ENCODE results near the gene ADK. TPM values are rescaled to one million over a fixed set of nuclear protein-coding genes. Genes with fewer than 3 reads are reported as not detected.

Gene ADK
- total RNA-seq, 3 donors from 2014 or later = 27.2 to 50.8 (median 40.0) TPM

DNA sequence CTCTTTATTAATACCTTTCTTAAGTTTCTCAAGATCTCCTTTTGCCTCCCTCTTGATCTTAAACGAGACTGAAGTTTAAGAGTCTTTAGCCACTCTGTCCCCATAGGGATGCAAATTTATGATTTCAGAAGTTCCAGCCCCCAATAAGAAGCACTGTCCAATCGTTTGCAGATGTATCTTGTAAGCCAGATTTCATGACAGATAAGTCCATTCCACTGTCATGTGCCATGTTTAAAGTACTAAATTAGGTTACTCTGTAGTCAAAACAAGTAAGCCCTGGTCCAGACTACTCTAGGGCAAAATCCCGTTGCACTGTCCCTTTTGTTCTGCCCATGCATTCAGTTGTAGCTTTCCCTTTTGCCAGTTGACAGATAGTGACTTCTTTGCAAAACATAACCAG, 518.2 kb downstream of the ADK start:
- no peaks in the 10 kb centered on the region for H3K36me3 ChIP-seq
- DNase-seq (ENCODE audit: low spot score in 2 of 2) = no peak
- H3K4me1 ChIP-seq = no peaks in the 10 kb centered on the region
- no peak overlapping the region for H3K4me3 ChIP-seq
- H3K9me3 ChIP-seq = peaks cover 8 to 11% of the 10 kb centered on the region in 2 donors
- H3K27me3 ChIP-seq = no peaks in the 10 kb centered on the region
- no peak for TF ChIP-seq POLR2AphosphoS5 (IDR thresholded peaks at IDR 0.05)
- TF ChIP-seq, protein P1, sequence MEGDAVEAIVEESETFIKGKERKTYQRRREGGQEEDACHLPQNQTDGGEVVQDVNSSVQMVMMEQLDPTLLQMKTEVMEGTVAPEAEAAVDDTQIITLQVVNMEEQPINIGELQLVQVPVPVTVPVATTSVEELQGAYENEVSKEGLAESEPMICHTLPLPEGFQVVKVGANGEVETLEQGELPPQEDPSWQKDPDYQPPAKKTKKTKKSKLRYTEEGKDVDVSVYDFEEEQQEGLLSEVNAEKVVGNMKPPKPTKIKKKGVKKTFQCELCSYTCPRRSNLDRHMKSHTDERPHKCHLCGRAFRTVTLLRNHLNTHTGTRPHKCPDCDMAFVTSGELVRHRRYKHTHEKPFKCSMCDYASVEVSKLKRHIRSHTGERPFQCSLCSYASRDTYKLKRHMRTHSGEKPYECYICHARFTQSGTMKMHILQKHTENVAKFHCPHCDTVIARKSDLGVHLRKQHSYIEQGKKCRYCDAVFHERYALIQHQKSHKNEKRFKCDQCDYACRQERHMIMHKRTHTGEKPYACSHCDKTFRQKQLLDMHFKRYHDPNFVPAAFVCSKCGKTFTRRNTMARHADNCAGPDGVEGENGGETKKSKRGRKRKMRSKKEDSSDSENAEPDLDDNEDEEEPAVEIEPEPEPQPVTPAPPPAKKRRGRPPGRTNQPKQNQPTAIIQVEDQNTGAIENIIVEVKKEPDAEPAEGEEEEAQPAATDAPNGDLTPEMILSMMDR (IDR thresholded peaks at IDR 0.05) = no peak
- TF ChIP-seq POLR2A (IDR thresholded peaks at IDR 0.05) = no peak
- no peak overlapping the region for H3K27ac ChIP-seq
- intact Hi-C loops (cut with DNase I; ENCODE audit: low total_unique reads) = no loop called here

DNA sequence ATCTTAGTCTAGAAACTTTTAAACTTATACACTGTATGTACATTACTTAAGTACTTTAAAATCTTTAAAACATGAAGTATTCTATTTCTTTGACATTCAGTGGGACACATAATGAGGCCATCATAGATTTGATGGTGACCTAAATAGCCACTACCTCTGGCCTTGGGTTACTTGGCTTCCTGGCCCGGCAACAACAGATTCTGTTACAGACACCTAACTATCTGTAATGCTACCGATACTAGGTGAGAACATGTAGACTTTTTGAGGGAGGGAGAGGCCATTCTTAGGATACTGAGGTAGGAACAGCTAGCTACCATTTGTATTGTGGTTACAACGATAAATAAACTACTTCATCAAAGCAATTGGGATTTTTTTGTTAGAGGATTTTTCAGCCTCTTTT, 520.7 kb downstream of the ADK start:
- no peaks in the 10 kb centered on the region for H3K36me3 ChIP-seq
- H3K27ac ChIP-seq = no peak overlapping the region
- H3K4me3 ChIP-seq = no peak overlapping the region
- H3K27me3 ChIP-seq = no peaks in the 10 kb centered on the region
- intact Hi-C loops (cut with DNase I; ENCODE audit: low total_unique reads) = no loop called here
- no peaks in the 10 kb centered on the region for H3K4me1 ChIP-seq
- H3K9me3 ChIP-seq = peaks cover 8 to 11% of the 10 kb centered on the region in 2 donors
- DNase-seq (ENCODE audit: low spot score in 2 of 2) = no peak
- TF ChIP-seq POLR2A (IDR thresholded peaks at IDR 0.05) (no peak), POLR2AphosphoS5 (IDR thresholded peaks at IDR 0.05) (no peak)
- TF ChIP-seq, protein P1 (IDR thresholded peaks at IDR 0.05) = no peak

DNA sequence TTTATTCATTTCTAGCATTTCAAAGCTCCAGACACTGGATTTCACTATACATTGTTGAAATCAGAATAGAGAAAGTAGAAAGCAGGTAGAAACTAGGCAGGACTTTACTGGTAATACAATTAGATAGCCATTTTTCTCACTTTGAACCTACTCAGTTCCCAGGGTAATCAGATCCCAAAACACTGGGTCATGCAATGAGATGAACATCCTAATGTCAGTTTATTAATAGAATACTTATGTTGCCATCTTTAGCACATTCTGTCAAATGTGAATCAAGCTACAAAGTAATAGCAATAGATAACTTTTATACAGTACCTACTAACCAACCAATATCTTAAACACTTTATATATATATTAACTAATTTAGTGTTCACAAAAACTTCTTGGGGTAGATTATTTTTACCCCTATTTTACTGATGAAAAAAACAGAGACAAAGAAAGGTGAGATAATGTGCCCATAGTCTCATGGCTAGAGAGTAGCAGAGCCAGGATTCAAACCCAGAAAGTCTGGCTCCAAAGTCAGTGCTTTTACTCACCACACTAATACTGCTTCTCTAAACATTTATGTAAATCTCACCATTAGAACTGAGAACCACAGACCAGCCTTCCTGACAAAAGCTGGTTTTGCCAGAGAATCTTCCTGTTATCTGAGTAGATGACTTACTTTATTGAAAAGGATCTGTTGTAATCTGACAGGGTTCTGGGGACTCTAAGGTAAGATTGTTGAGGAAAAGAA, 521.6 kb downstream of the ADK start:
- intact Hi-C loops (cut with DNase I; ENCODE audit: low total_unique reads) = no loop called here

DNA sequence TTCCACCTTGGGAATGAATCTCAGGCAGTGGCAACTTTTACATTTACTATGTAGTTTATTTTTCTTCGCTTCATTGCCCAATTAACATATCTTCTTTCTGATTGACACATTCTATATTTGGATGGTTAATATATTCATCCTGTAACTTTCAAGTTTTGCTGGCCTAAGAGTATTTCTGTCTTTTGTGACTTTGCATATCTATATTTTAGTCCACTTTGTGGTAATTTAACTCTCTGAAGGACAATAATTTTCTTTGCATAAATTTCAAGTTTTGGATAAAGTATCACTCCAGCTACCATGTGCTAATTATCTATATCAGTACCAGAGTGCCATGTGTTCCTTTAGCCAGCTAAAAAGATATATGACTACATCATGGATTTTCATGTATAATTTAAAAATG, 523.9 kb downstream of the ADK start:
- no peaks in the 10 kb centered on the region for H3K4me1 ChIP-seq
- intact Hi-C loops (cut with DNase I; ENCODE audit: low total_unique reads) = no loop called here
- no peak overlapping the region for H3K27ac ChIP-seq
- no peak for DNase-seq (ENCODE audit: low spot score in 2 of 2)
- peaks cover 8 to 11% of the 10 kb centered on the region in 2 donors for H3K9me3 ChIP-seq
- H3K4me3 ChIP-seq = no peak overlapping the region
- H3K36me3 ChIP-seq = no peaks in the 10 kb centered on the region
- H3K27me3 ChIP-seq = no peaks in the 10 kb centered on the region
- TF ChIP-seq, protein P1 (IDR thresholded peaks at IDR 0.05) = no peak
- no peak for TF ChIP-seq POLR2A (IDR thresholded peaks at IDR 0.05)
- no peak for TF ChIP-seq POLR2AphosphoS5 (IDR thresholded peaks at IDR 0.05)

More for the DNA sequence above, 521.6 kb downstream of the ADK start:
- no peak overlapping the region for H3K4me3 ChIP-seq
- H3K4me1 ChIP-seq = no peaks in the 10 kb centered on the region
- H3K36me3 ChIP-seq = no peaks in the 10 kb centered on the region
- TF ChIP-seq POLR2AphosphoS5 (IDR thresholded peaks at IDR 0.05) (no peak), POLR2A (IDR thresholded peaks at IDR 0.05) (no peak)
- TF ChIP-seq, protein P1 (IDR thresholded peaks at IDR 0.05) = no peak
- no peak overlapping the region for H3K27ac ChIP-seq
- H3K27me3 ChIP-seq = no peaks in the 10 kb centered on the region
- DNase-seq (ENCODE audit: low spot score in 2 of 2) = no peak
- peaks cover 8 to 11% of the 10 kb centered on the region in 2 donors for H3K9me3 ChIP-seq

DNA sequence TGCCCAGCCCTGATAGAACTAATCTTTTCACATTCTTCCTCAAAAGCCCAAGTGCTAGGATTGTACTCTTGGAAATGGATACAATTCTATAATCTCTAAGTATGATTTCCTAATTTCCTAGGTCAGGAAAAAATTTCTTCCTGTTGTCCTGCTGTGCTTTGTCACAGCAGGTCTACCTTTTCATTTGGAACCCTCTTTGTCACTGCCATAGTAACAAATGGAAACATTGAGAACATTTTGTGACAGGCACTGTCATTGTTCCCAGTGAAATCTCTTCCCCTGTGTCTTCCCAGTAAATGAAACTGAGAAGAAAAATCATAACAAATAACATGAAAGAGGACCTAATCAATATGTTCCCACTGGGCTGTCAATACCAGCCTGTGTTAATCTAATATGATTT, 524.5 kb downstream of the ADK start:
- H3K4me1 ChIP-seq = no peaks in the 10 kb centered on the region
- no peaks in the 10 kb centered on the region for H3K36me3 ChIP-seq
- intact Hi-C loops (cut with DNase I; ENCODE audit: low total_unique reads) = no loop called here
- H3K4me3 ChIP-seq = no peak overlapping the region
- no peaks in the 10 kb centered on the region for H3K27me3 ChIP-seq
- TF ChIP-seq POLR2A (IDR thresholded peaks at IDR 0.05) = no peak
- TF ChIP-seq POLR2AphosphoS5 (IDR thresholded peaks at IDR 0.05) = no peak
- TF ChIP-seq, protein P1 (IDR thresholded peaks at IDR 0.05) = no peak
- peaks cover 8 to 11% of the 10 kb centered on the region in 2 donors for H3K9me3 ChIP-seq
- DNase-seq (ENCODE audit: low spot score in 2 of 2) = no peak
- H3K27ac ChIP-seq = no peak overlapping the region

All from breast epithelium (tissue), 4 donors.